H9 (cell line): ENCODE results near the gene NDN. TPM values are rescaled to one million over a fixed set of nuclear protein-coding genes. Genes with fewer than 3 reads are reported as not detected.

Experiments used
- DNase-seq: peaks from one replicate; pipeline ENCODE4 v3.0.0-alpha.2; 2017
- H2AFZ ChIP-seq: one replicate; pipeline ENCODE4 v1.6.1; 2013; ENCODE audit warnings: mild to moderate bottlenecking, low read length, control low read depth, moderate library complexity
- H2AK5ac ChIP-seq: 2 replicates; pipeline ENCODE4 v1.6.1; 2013; ENCODE audit warnings: low read length, control low read depth, mixed read lengths; ENCODE audit not compliant: insufficient read length
- H2BK120ac ChIP-seq: one replicate; pipeline ENCODE4 v1.6.1; 2013; ENCODE audit warnings: low read depth, mild to moderate bottlenecking, low read length, control low read depth, inconsistent platforms; ENCODE audit not compliant: poor library complexity, severe bottlenecking
- H2BK12ac ChIP-seq: 2 replicates; pipeline ENCODE4 v1.6.1; 2013; ENCODE audit warnings: low read length, control low read depth, mixed read lengths, low read depth; ENCODE audit not compliant: insufficient read length
- H2BK15ac ChIP-seq: 2 replicates; pipeline ENCODE4 v1.6.1; 2013; ENCODE audit warnings: low read depth, low read length, control low read depth
- H2BK20ac ChIP-seq: one replicate; pipeline ENCODE4 v1.6.1; 2013; ENCODE audit warnings: low read depth, mild to moderate bottlenecking, low read length, control low read depth, inconsistent platforms; ENCODE audit not compliant: poor library complexity, severe bottlenecking
- H2BK5ac ChIP-seq: 2 replicates; pipeline ENCODE4 v1.6.1; 2013; ENCODE audit warnings: low read length, control low read depth, mixed read lengths; ENCODE audit not compliant: insufficient read length
- H3K14ac ChIP-seq: 2 replicates; pipeline ENCODE4 v1.6.1; 2013; ENCODE audit warnings: low read length, control low read depth; ENCODE audit not compliant: insufficient read depth
- H3K18ac ChIP-seq: 2 replicates; pipeline ENCODE4 v1.6.1; 2013; ENCODE audit warnings: low read depth, mild to moderate bottlenecking, mixed read lengths, low read length, control low read depth; ENCODE audit not compliant: insufficient read length
- H3K23ac ChIP-seq: 2 replicates; pipeline ENCODE4 v1.6.1; 2013; ENCODE audit warnings: low read length, control low read depth, mixed read lengths, low read depth; ENCODE audit not compliant: insufficient read length
- H3K23me2 ChIP-seq: 2 replicates; pipeline ENCODE4 v1.6.1; 2013; ENCODE audit warnings: low read depth, mild to moderate bottlenecking, mixed read lengths, low read length, control low read depth; ENCODE audit not compliant: insufficient read length, poor library complexity, severe bottlenecking
- H3K27ac ChIP-seq: 2 replicates; pipeline ENCODE4 v1.5.1; 2013; ENCODE audit warnings: low read length, control low read depth, mixed read lengths, low read depth; ENCODE audit not compliant: insufficient read length
- H3K27me3 ChIP-seq: 2 replicates; pipeline ENCODE4 v1.6.1; 2013; ENCODE audit warnings: low read length, control low read depth, inconsistent platforms; ENCODE audit not compliant: insufficient read depth
- H3K4ac ChIP-seq: 2 replicates; pipeline ENCODE4 v1.6.1; 2013; ENCODE audit warnings: low read depth, mild to moderate bottlenecking, control low read depth, inconsistent platforms, low read length, moderate library complexity
- H3K4me1 ChIP-seq: 2 replicates; pipeline ENCODE4 v1.6.1; 2013; ENCODE audit warnings: low read length, control low read depth, inconsistent platforms; ENCODE audit not compliant: insufficient read depth
- H3K4me2 ChIP-seq: 2 replicates; pipeline ENCODE4 v1.6.1; 2013; ENCODE audit warnings: low read length, control low read depth, mixed read lengths; ENCODE audit not compliant: insufficient read length, insufficient read depth
- H3K56ac ChIP-seq: 2 replicates; pipeline ENCODE4 v1.6.1; 2013; ENCODE audit warnings: low read depth, mild to moderate bottlenecking, mixed read lengths, low read length, control low read depth; ENCODE audit not compliant: insufficient read length
- H3K79me1 ChIP-seq: 2 replicates; pipeline ENCODE4 v1.6.1; 2013; ENCODE audit warnings: low read depth, mild to moderate bottlenecking, moderate library complexity, low read length, control low read depth, inconsistent platforms; ENCODE audit not compliant: insufficient read depth, poor library complexity, severe bottlenecking
- H3K79me2 ChIP-seq: 2 replicates; pipeline ENCODE4 v1.6.1; 2013; ENCODE audit warnings: low read length, control low read depth, inconsistent platforms; ENCODE audit not compliant: insufficient read depth
- H3K9ac ChIP-seq: 2 replicates; pipeline ENCODE4 v1.6.1; 2013; ENCODE audit warnings: low read length, control low read depth, mixed read lengths; ENCODE audit not compliant: insufficient read length; ENCODE audit errors: extremely low read depth
- H3K9me3 ChIP-seq: one replicate; pipeline ENCODE4 v1.6.1; 2013; ENCODE audit warnings: low read depth, low read length, inconsistent platforms; ENCODE audit not compliant: control insufficient read depth
- H3T11ph ChIP-seq: one replicate; pipeline ENCODE4 v1.6.1; 2013; ENCODE audit warnings: mild to moderate bottlenecking, low read length, control low read depth, inconsistent platforms
- H4K20me1 ChIP-seq: one replicate; pipeline ENCODE4 v1.6.1; 2013; ENCODE audit not compliant: control insufficient read depth, insufficient read length, insufficient read depth
- H4K5ac ChIP-seq: 2 replicates; pipeline ENCODE4 v1.6.1; 2013; ENCODE audit warnings: low read depth, mild to moderate bottlenecking, mixed read lengths, low read length, control low read depth; ENCODE audit not compliant: insufficient read length
- H4K8ac ChIP-seq: replicated peaks from 2 replicates; pipeline ENCODE4 v1.6.1; 2013; ENCODE audit warnings: low read length, control low read depth, mixed read lengths, low read depth; ENCODE audit not compliant: insufficient read length
- H4K91ac ChIP-seq: 2 replicates; pipeline ENCODE4 v1.6.1; 2013; ENCODE audit warnings: low read depth, mild to moderate bottlenecking, moderate library complexity, mixed read lengths, low read length, control low read depth; ENCODE audit not compliant: insufficient read length
- H3K27ac Mint-ChIP-seq, 3 experiments: 2 replicates in 2 of 3; 3 replicates in 1 of 3; pipeline ENCODE4 v1.8.0; 2020 to 2021; ENCODE audit warnings: mixed read lengths in 3 of 3, mild to moderate bottlenecking in 1 of 3, moderate library complexity in 1 of 3
- H3K27me3 Mint-ChIP-seq: 2 replicates; pipeline ENCODE4 v1.8.0; 2021; ENCODE audit warnings: low read depth, mild to moderate bottlenecking, moderate library complexity, mixed read lengths
- H3K36me3 Mint-ChIP-seq, 3 experiments: 2 replicates in 2 of 3; 3 replicates in 1 of 3; pipeline ENCODE4 v1.8.0; 2020 to 2021; ENCODE audit warnings: low read depth in 3 of 3, mixed read lengths in 3 of 3; ENCODE audit not compliant: insufficient read depth in 1 of 3
- H3K4me1 Mint-ChIP-seq, 2 experiments: 2 replicates each; pipeline ENCODE4 v1.8.0; 2020; ENCODE audit warnings: mixed read lengths in 2 of 2
- H3K4me3 Mint-ChIP-seq, 2 experiments: 2 replicates in 1 of 2; 3 replicates in 1 of 2; pipeline ENCODE4 v1.8.0; 2020 to 2021; ENCODE audit warnings: mild to moderate bottlenecking in 2 of 2, mixed read lengths in 2 of 2, moderate library complexity in 1 of 2
- H3K9me3 Mint-ChIP-seq, 2 experiments: 2 replicates in 1 of 2; 3 replicates in 1 of 2; pipeline ENCODE4 v1.8.0; 2020; ENCODE audit warnings: mild to moderate bottlenecking in 2 of 2, mixed read lengths in 2 of 2, moderate library complexity in 1 of 2
- WGBS: extraction: QIAGEN DNeasy Blood & Tissue Kit; methylation state at CpG from one replicate; pipeline ENCODE4 v1.1.7; 2013; ENCODE audit warnings: missing lambda C conversion rate, low lambda C conversion rate, mixed read lengths; ENCODE audit not compliant: insufficient read length; ENCODE audit errors: extremely low coverage; 5-methylcytosine and 5-hydroxymethylcytosine counted together
- total RNA-seq: library from RNA; stranded (reverse); gene quantifications from 2 replicates; pipeline ENCODE4 v1.2.1, GENCODE V29; 2021
- TF ChIP-seq, protein P1 (sequence below): fragments of 200-600 bp; sonication (generic); conservative IDR thresholded peaks from 3 replicates; pipeline ENCODE4 v1.8.0; 2021; ENCODE audit warnings: antibody characterized with exemption, mild to moderate bottlenecking

NDN gene
- total RNA-seq, 1 experiment from 2014 or later, result 34.8 TPM

DNA sequence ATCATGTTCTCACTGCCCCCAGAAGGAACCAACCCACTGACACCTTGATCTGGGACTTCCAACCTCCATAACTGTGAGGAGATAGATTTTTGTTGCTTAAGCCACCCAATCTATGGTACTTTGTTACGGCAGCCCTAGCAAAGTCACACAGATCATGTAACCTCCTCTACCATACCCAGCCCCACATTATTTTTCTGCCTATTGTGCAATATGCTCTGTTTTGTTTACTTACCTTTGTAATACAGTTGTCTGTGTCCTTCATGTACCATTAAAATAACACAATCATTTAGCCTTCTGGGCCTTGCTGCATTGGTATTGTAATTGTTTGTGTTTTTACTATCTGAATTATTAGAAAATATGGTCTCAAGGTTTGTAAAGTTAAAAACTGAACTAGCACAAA is 16.1 kb downstream of the NDN start:
- no peak overlapping the region for H2BK15ac ChIP-seq
- no CpG with 5 or more reads among the region's 1 CpG for WGBS

More for the DNA sequence above, 16.1 kb downstream of the NDN start:
- Histone ChIP-seq H4K91ac (no peak overlapping the region), H3K23ac (no peak overlapping the region), H2AK5ac (no peak overlapping the region), H3K9ac (no peak overlapping the region), H2BK20ac (no peak overlapping the region), H3K27me3 (no peaks in the 10 kb centered on the region), H2BK12ac (no peak overlapping the region), H4K5ac (no peak overlapping the region), H2BK120ac (no peak overlapping the region), H3T11ph (no peak overlapping the region), H3K23me2 (no peaks in the 10 kb centered on the region), H4K8ac (no peak overlapping the region), H3K4ac (no peak overlapping the region), H3K27ac (no peak overlapping the region), H3K18ac (no peak overlapping the region), H2BK5ac (no peak overlapping the region), H3K4me2 (no peak overlapping the region), H3K56ac (no peak overlapping the region), H3K4me1 (no peaks in the 10 kb centered on the region), H3K79me2 (no peaks in the 10 kb centered on the region), H2AFZ (no peak overlapping the region), H4K20me1 (no peaks in the 10 kb centered on the region), H3K14ac (no peak overlapping the region), H3K79me1 (no peaks in the 10 kb centered on the region), H3K9me3 (peaks cover 37% of the 10 kb centered on the region)
- Mint-ChIP-seq H3K27ac (no peak overlapping the region), H3K27me3 (peaks cover 2% of the 10 kb centered on the region; the same call in 1 of the 2 replicates), H3K9me3 (peaks cover 21 to 27% of the 10 kb centered on the region in 2 experiments), H3K4me3 (no peak overlapping the region), H3K36me3 (no peaks in the 10 kb centered on the region; a peak in 2 of 7 replicates), H3K4me1 (no peaks in the 10 kb centered on the region)
- DNase-seq, result no peak
- TF ChIP-seq, protein P1, sequence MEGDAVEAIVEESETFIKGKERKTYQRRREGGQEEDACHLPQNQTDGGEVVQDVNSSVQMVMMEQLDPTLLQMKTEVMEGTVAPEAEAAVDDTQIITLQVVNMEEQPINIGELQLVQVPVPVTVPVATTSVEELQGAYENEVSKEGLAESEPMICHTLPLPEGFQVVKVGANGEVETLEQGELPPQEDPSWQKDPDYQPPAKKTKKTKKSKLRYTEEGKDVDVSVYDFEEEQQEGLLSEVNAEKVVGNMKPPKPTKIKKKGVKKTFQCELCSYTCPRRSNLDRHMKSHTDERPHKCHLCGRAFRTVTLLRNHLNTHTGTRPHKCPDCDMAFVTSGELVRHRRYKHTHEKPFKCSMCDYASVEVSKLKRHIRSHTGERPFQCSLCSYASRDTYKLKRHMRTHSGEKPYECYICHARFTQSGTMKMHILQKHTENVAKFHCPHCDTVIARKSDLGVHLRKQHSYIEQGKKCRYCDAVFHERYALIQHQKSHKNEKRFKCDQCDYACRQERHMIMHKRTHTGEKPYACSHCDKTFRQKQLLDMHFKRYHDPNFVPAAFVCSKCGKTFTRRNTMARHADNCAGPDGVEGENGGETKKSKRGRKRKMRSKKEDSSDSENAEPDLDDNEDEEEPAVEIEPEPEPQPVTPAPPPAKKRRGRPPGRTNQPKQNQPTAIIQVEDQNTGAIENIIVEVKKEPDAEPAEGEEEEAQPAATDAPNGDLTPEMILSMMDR, result no peak
